Stimulated activated CD8-positive, alpha-beta memory T cell treated with anti-CD3 and anti-CD28 coated beads, Interleukin-4, amount 100 ng/mL, for 48 hours (primary cell): ENCODE results near the gene INHBA.

ENCODE experiments used
- DNase-seq: peaks from one replicate; pipeline ENCODE4 v3.0.0-alpha.2; 2020

The INHBA gene

DNA sequence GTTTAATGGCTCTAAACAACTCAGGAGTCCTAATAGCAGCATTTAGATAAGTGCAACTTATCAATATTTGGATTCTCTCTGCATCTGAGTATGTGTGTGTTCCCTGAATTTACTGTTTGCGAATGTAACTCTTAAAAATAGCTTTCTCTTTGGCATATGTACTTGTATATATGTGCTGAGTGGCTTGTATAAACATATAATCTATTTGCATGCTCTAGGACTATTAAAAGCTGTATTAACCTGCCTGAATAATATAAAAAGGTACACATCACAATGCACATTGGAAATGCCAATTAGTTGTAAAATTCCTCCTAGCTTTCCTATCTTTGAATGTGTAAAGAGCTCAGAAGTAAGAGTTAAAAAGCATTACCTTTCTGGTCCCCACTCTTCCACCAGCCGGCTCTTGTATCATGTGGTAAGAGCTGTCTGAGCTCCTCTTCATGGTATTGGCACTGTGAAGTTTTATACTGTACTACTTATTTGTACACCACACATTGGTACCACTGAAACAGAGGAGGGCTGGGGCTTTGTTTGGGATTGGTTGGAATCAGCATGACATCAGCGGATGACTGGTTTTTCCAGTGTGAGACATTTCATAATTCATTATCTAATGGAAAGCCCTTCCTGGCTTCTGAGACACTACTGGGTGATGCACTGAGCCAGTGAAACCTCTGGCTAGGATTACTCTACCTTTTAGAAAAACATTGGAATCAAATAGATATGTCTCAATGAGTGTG is at the start of gene INHBA:
Gene INHBA (minus strand): TSS at position 456 of the 737 bp plus-strand sequence. CDS start 2,716 bp downstream, outside the sequence.
- no peak for DNase-seq

DNA sequence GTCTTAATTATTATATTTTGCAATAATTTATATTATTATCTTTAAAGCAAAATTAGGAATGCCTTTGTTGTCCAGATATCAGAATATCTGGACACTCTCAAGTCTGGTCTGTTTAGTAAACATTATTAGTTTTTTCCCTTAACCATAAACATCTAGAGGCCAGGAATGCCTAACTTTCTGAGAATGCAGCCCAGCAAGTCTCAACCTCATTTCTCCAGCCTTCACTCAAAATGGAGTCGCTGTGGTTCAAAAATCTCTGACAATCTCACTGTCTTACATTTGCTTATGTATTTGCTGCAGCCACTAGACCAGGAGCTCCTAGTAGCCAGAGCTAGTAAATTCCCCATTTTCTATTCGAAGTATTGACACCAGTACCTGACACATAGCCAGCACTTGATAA is 49.7 kb upstream of the INHBA start:
- DNase-seq: no peak

DNA sequence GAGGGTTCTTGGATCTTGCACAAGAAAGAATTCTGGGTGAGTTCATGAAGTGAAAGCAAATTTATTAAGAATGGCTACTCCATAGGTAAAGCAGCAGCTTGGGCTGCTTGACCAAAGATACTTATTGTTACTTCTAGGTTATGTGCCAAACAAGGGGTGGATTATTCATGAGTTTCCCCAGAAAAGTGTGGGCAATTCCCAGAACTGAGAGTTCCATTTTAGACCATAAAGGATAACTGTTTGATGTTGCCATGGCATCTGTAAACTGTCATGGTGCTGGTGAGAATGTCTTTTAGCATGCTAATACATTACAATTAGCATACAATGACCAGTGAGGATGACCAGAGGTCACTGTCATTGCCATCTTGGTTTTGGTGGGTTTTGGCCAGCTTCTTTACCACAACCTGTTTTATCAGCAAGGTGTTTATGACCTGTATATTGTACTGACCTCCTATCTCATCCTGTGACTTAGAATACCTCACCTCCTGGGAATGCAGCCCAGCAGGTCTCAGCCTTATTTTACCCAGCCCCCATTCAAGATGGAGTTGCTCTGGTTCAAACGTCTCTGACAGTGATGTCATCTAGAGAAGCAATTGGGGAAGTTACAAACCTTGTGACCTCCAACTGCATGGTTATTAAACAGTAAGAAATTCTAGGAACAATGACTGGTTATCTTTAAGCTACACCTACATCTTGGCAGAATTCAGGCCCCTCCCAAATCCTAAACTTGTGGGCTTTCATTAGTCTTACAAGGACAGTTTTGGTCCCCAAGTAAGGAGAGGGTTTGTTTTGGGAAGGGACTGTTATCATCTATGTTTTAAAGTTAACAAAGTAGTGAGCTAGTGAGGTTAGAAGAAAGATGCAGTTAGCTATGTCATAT is 48.0 kb upstream of the INHBA start:
- DNase-seq: no peak

DNA sequence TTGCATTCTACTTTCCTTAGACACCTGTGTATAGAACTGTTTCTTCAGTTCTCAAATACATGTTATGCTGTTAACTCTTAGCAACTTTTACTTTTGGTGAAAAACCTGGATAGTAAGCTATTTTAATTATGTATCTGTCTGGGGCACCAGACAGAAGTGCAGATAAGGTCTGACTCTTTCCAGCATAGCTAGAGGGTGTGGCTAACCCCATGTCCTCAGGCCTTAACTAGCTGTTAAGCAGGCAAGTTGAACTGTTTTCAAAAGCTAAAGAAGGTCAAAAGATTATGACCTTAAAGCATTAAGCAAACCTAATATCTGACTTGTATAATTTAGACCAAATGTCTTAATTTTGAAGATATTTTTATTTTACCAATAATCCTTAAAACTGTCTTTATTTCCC is 45.1 kb upstream of the INHBA start:
- DNase-seq: no peak

DNA sequence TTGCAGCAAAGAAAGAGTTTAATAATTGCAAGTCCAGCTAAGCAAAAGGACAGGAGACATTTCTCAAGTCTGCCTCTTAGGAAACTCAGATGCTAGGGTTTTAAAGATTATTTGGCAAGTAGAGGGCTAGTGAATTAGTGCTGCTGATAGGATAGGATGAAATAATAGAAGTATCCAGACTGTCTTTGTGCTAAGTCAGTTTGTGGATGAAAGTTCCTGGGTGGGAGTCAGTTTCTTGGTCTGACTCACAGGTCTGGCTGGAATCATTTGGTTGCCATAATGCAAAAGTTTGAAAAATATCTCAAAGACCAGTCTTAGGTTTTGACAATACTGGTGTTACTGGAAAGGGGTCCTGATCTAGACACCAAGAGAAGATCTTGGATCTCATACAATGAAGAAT is 42.6 kb upstream of the INHBA start:
- no peak for DNase-seq

DNA sequence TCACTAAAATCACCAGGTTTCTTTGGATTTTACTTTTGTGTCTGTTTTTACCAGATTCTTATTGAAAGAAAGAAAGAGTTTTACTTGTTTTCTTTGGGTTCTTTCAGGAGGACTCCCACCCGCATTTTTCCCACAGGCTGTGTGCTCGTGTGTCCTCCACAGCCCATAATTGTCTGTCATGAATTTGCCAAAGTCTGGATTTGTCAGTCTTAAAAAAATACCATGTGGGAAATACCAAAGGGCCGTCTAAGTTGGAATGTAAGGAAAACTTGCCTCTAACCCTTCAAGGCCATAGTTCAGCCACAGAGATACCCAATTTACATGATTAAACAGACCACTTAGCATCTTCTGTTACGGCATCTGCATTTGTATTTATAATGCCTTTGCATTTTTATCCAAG is 41.3 kb upstream of the INHBA start:
- DNase-seq: no peak

DNA sequence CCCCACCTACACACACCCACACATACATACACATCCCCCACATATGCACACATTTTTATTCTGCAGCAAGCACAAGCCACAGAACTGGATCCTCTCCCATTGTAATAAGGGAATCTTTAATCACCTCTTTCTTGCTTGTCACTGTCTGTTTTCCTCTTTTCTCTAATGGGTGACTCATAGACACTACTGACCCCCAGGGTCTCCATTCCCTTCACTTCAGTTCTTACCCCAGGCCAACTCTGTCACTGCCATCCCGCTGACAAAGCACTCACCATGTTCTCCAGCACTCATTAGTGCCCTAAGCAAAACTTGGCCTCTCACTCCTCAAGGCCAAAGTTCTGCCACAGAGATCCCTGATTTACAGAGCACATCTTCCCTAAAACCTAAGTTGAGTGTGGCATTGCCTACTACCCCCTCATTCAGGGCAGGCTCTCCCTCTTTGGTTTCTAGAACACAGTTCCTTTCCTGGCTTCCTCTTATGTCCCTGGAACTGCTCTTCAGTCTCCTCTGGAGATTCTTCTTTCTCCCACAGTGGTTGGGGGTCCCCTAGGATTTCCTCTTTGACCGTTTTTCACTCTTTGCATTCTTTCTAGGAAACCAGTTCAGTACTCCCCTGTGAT is 39.6 kb upstream of the INHBA start:
- DNase-seq: no peak

DNA sequence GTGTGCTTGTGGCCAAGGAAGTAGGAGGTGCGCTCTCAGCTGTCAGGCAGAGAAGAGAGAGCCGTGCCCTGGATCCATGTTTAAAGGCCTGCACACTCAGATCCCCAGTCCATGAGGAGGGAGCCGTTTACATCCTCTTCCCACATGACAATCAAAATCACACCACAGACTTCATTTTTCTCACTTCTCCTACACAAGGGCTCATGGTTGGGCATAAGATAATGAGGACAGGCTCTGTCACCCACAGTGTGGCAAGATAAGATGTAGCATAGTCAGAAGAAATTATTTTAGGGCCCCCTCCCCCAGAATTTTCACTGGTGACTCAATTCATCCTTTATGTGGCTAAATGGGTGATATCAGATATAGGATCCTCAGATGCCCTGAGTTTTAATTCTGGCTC is 35.9 kb upstream of the INHBA start:
- no peak for DNase-seq

DNA sequence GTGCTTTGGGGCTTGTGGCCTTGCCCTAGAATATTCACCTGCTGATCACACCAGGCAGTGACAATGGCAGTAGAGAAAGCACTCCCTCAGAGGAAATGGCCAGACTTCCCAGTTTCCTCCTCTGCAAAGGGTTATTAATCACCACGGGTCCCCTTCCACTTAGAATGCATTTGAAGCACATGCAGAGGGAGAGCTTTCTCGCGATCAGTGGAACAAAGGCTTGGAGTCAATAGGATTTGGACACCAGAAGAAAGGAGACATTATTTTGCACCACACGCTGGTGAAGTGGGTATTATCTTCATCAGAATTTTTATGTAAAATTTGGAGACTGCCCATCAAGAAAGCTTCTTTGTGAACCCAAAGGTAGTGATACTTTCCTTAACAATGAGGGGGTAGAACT is 35.4 kb upstream of the INHBA start:
- no peak for DNase-seq

DNA sequence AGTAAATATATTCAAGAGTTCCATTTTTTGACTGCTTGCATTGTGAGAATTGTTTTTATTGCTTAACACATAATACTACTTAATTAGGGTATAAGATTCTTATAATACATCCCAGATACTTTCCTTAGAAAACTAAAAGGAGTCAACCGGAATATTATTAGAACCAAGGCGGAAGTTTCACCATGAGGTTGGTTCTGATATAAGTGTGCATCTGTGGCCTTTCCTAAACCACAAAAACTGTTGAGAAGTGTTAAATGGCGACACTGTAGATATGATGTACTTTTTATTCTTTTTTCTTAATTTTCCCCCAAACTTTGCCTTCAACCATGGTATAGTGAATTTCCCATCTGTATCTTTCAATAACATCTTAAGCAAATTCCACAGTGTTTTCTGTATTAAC is 32.3 kb upstream of the INHBA start:
- DNase-seq: no peak

DNA sequence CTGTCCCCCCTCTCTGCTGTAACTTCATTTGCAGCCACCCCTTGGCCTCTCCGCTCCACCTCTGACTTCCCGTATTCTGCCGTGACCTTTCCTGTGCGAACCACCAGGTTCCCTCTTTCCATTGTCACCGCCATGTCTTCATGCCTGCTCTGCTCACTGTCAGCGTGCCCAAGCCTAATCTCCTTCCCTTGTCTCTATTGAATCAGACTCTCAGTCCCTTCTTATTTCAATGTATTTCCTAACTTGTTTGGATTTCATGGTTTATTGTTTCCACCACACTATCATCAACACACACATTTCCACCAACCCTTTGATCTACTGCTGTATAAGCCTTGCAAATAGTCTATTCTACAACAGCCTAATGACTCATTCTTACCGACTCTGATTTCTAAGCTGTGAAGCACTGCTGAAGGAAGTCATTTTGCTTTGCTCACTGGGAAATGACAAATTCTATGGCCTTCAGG is 30.0 kb upstream of the INHBA start:
- no peak for DNase-seq

DNA sequence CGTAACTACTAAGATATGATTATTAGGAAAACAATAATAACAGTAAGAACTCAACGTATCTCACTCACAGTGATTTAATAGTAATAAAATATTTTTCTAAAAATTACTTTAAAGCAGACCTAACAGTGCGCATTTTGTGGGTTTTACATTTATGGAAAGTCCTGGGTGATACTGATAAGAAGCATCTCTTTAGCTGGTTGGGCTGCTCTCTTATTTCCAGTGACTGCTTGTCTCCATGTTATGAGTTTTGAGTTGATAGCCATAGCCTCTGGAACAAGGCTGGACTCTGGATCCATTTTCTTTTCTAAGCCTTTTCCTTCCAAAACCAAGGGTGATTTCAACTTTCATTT is 29.5 kb upstream of the INHBA start:
- DNase-seq: no peak

DNA sequence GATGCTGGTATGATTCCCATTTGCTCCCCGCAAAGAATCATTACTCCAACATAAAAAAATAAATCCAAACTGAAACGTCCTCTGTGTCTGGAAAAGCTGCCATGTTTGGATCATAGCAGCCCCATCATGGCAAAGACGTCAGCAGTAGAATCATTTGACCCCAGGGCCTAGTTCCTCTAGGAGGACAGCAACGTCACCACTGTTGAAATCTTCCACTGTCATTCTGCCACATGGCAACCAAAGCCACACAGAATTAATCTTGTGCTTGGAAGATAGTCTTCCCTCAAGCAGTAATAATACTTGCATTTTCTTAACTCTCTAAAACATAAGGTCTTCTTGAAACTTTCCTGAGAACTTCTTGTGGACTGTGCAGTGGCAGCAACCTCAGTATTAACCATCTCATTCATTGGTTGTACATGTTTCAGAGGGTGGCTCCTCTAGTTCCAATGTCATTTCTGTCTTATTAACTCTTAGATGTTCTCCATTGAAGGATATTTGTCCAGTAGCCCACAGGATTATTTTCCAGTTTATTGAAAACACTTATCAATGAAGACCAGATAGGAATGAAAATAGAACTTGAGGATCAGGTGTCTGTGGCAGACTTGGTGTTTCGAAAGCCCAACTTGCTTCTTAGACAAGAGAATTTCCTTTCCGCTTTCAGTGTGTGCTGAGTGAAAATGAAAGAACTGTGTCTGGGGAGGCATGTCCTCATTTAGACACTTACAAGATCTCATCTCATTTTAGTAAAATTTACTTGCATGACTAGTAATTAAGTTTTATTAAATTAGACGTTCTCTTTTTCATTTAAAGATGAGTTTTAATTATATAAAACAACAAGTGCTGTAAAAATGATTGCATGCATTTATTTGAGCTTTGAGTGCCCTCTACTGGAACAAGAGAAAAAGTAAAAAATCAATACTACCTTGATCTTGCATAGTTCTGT is 28.9 kb upstream of the INHBA start:
- DNase-seq: no peak

DNA sequence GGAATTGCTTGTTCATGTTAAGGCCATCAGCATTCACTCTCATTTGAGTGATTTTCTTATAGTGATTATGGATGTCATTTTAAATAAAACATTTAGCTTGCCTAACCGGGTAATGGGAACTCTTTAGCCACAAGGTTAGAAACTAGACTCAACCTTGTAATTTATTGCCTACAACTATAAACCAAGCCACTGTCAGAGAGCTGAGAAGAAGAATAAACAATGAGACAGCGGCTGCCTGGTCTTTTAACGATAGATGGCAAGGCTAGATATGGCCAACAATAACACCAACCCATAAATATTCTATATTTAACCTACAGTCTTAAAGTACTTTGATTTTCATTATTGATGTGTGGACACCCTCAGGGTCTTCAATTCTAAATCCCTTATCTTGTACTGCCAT is 27.8 kb upstream of the INHBA start:
- no peak for DNase-seq

DNA sequence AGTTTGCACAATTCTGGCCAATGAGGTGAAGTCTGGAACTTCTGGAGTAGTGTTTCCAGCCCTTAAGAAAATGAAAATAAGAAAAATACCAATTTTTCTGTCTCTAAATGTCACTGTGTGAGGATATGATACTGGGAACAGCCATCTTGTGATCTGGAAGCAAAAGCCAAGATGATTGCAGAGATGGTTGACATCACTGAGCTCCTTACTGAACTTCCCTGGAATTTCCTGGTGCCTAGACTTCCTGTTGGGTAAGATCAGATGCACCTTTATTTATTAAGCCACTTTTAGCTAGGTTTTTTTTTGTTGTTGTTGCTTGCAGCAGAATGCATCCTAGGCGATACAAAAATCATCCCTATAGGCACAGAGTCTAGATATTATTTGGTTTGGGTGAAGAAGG is 27.3 kb upstream of the INHBA start:
- no peak for DNase-seq

DNA sequence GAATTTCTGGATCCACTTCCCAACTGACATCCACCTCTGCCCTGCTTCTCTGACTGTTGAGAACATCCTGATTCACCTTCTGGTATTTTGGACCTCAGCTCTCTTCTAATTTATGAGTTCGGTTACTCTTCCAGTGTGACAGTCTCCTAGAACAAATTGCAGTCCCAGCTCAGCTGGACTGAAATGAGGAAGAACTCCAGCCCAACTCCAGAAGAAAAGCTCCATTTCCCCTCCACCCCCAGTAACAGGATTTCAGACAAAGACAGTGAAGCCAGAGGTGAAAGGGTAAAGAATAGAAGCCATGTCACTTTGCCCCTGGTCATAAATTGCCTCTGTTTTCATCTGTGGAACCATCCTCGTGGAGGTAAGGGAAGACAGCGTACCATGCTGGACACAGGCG is 26.2 kb upstream of the INHBA start:
- no peak for DNase-seq

DNA sequence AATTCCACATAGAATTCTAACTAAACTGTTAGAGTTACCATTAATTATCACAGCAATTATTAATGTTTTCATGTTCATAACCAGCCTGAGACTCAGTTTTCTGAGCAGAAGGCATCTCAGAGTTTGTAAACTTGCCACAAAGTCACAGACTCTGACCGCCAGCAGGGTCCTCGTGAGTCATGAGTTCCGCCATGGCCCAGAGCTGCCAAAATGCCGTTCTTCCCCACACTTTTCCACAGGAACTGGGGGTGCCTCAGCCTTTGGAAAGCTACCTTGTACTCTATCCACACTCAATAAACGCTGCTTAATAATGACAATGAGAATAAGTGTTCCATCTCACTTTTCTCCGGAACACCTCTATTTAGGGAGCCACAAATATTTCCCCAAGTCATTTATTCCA is 22.1 kb upstream of the INHBA start:
- DNase-seq: no peak

DNA sequence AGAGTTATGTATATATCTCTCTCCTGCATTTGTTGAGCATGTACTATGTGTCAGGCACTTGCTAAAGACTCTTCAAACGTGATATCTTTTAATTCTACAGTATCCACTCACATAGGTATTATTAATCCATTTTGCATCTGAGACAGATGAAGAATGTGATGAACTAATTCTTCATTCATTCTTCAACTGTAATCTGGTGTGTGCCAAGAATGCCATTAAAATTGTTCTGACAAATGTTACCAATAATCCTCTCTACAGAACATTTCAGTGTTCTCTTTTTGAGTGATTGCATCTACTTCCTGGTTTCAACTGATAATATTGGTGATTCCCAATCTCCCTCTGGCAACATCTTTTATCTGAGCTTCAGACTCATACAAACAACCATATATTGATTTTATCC is 18.0 kb upstream of the INHBA start:
- DNase-seq: no peak

DNA sequence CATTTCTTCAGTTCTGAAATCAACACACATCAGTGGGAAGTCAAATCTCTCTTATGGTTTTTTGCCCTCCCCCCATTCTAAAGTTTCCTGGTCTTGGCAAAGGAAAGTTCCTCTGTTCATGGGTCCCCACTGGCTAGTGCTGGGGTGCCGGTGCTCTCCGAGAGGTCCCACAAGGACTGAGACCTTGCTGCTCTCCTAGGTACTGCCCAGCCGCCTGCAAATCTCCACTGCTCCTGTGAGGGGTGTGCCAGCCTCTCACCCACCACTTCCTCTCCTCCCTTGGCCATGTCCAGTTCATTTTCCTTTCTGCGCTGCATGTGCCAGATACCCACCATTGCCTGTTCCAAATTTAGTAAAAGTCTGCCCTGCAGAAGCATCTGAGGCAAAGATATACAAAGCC is 17.2 kb upstream of the INHBA start:
- DNase-seq: no peak

DNA sequence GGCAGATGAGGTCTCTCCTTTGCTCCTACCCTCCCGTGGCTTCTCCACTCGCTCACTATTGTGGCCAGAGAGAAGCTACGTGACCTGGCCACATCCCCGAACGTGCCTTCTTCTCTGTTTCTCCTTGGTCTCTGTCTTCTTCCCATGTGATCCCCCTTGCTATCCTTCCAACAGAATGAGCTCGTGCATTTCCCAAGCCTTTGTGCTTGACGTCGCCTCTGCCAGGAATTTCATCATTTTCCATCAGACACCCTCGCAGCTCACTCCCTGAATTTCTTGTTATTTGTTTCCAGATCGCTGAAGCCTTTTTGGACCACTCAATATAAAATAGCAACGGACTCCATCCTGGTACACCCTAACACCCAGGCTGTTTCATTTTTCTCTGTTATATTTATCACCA is 13.8 kb upstream of the INHBA start:
- no peak for DNase-seq

DNA sequence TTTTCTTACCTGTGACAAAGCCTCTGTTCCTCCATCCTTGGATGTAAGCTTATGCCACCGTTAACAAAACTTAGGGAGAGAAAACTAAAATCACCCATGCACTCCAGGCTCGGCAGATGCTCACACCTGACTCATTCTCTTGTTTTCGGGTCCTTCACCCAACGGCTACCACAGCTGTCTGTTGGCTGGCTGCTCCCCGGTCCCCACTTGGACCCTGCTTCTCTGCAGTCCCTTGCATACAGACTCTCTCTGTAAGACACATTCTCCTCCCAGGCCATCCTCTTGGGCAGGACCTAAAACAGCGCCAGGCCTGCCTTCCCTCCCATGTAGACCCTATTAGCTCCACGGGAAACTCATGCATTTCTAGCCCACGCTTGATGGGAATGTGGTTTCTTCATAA is 12.1 kb upstream of the INHBA start:
- DNase-seq: no peak

DNA sequence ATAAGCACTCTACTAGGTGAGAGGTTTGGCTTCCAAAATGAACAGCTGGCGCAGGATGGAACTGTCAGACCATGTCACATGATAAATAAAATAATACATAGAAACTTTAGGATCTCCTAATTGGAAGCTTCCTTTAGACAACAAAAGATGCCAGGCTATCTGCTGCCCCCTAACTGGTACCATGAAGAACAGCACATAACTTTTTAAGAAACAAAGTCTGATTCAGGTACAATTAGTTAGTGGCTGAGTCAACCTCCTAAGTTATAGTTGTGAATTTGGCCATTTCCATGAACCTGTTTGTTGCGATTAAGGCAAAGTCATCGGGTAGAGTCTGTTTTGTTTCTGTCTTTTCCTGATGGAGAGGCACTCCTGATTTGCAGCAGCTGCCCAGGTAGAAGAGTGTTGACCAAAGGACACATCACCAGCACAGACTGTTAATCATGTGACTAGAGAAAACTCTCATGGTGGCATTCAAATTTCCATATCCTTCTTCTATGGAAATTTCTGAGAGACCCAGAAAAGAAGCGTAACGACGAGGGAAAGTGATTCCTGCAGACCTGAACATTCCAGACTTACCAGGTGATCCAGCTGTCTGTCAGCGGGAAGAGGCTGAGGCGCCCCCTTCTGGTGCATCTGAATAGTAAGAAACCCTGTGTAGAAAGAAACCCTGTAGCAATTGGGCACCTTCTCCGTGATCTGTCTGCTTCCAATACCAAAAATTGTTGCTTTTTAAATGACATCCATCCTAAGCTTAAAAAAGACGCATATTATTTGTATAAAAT is 8.6 kb upstream of the INHBA start:
- no peak for DNase-seq
